CD4-positive, alpha-beta T cell (primary cell): ENCODE measurements around the gene GHR. TPM values are rescaled to one million over a fixed set of nuclear protein-coding genes. Genes with fewer than 3 reads are reported as not detected.

Experiments used
- ATAC-seq: fragments of 200-7000 bp; cut with Tn5 transposase; one replicate; pipeline ENCODE4 v1.10.0; 2022; ENCODE audit warnings: mild to moderate bottlenecking; ENCODE audit not compliant: poor library complexity
- CTCF ChIA-PET: fragments of 350-600 bp; sonication (Branson Sonifier 250); formaldehyde crosslinking; loops from one replicate; lab custom pipeline; 2021; ENCODE audit warnings: antibody characterized with exemption, inconsistent platforms; lab: Charles Lee
- POLR2A ChIA-PET: fragments of 350-600 bp; sonication (Branson Sonifier 250); formaldehyde crosslinking; loops from one replicate; lab custom pipeline; 2021; ENCODE audit warnings: antibody characterized with exemption, inconsistent platforms; lab: Charles Lee
- DNase-seq, 14 experiments: peaks; one replicate each; pipeline ENCODE4 v3.0.0-alpha.2; 2013 to 2020; ENCODE audit warnings: mixed read lengths in 2 of 14
- H3K27ac ChIP-seq, 2 donors: one replicate each; pipeline versions ENCODE4 v1.5.1 to v1.7.0; 2013; ENCODE audit warnings: low read length in 2 of 2, low read depth in 1 of 2, mild to moderate bottlenecking in 1 of 2
- H3K27me3 ChIP-seq, 2 experiments: 1 replicate in 1 of 2; 2 replicates in 1 of 2; pipeline versions ENCODE4 v1.6.1 to v1.7.0; 2013; ENCODE audit warnings: low read length in 2 of 2, control low read depth in 1 of 2, mild to moderate bottlenecking in 1 of 2, moderate library complexity in 1 of 2; ENCODE audit not compliant: insufficient read depth in 2 of 2, control insufficient read depth in 1 of 2
- H3K36me3 ChIP-seq: one replicate; pipeline ENCODE4 v1.6.1; 2013; ENCODE audit warnings: low read length, control low read depth; ENCODE audit not compliant: insufficient read depth
- H3K4me1 ChIP-seq: one replicate; pipeline ENCODE4 v1.6.1; 2013; ENCODE audit warnings: low read length, control low read depth; ENCODE audit not compliant: insufficient read depth
- H3K4me3 ChIP-seq: one replicate; pipeline ENCODE4 v1.5.1; 2013; ENCODE audit warnings: mild to moderate bottlenecking, low read length, moderate library complexity
- H3K9me3 ChIP-seq, 2 experiments: 1 replicate in 1 of 2; 2 replicates in 1 of 2; pipeline versions ENCODE4 v1.6.1 to v1.7.0; 2013; ENCODE audit warnings: low read length in 2 of 2, mild to moderate bottlenecking in 2 of 2, control low read depth in 1 of 2, moderate library complexity in 1 of 2; ENCODE audit not compliant: control insufficient read depth in 1 of 2, insufficient read depth in 1 of 2
- H3K27ac Mint-ChIP-seq: one replicate; pipeline ENCODE4 v1.8.0; 2020; ENCODE audit warnings: mixed read lengths
- H3K27me3 Mint-ChIP-seq: one replicate; pipeline ENCODE4 v1.8.0; 2021; ENCODE audit warnings: mixed read lengths
- H3K36me3 Mint-ChIP-seq: one replicate; pipeline ENCODE4 v1.8.0; 2021; ENCODE audit warnings: low read depth, mixed read lengths
- H3K4me1 Mint-ChIP-seq: one replicate; pipeline ENCODE4 v1.8.0; 2021; ENCODE audit warnings: low read depth, mixed read lengths
- H3K4me3 Mint-ChIP-seq: one replicate; pipeline ENCODE4 v1.8.0; 2020; ENCODE audit warnings: mild to moderate bottlenecking, mixed read lengths
- H3K9me3 Mint-ChIP-seq: one replicate; pipeline ENCODE4 v1.8.0; 2020; ENCODE audit warnings: mixed read lengths
- CTCF ChIP-seq: fragments of 200-600 bp; IDR thresholded peaks from one replicate; pipeline ENCODE4 v1.8.0; 2022; ENCODE audit warnings: antibody characterized with exemption, mild to moderate bottlenecking
- intact Hi-C, 2 experiments: fragments of 100-400 bp; cut with DNase I in 1 of 2; cut with micrococcal nuclease in 1 of 2; formaldehyde crosslinking; loops; one replicate each; pipeline versions ENCODE4 v1.15.1 to v1.9.0; 2023 to 2025; cut with DNase I, micrococcal nuclease
- polyA plus RNA-seq, 2 donors: library from polyadenylated mRNA; unstranded; fragments of 120-200 nt; gene quantifications; one replicate each; pipeline ENCODE4 v1.2.1, GENCODE V29; 2013
- total RNA-seq, 174 experiments: library from RNA in 2 of 174; stranded (reverse) in 2 of 174; gene quantifications; one replicate each; pipeline ENCODE4 v1.2.3 and lab custom pipeline; 2021 to 2026

The GHR gene
- total RNA-seq, result not detected
- polyA plus RNA-seq (2013, experiment 1 of 2), result not detected
- 0.39 TPM for polyA plus RNA-seq (2013, experiment 2 of 2)
- total RNA-seq (lab: John Stamatoyannopoulos, UW), result 0 to 0.16 (median 0) reads per million in 172 experiments

GRCh38 chr5:42423285-42424165 is at the start of gene GHR:
GHR (plus strand) TSS chr5:42423439; CDS start chr5:42565875, 142,436 bp downstream.
- Mint-ChIP-seq H3K36me3 (no peaks in the 10 kb centered on the region), H3K4me3 (no peak within 1 kb of the TSS), H3K9me3 (no peaks in the 10 kb centered on the region), H3K27me3 (peaks cover 13% of the 10 kb centered on the region), H3K4me1 (no peaks in the 10 kb centered on the region), H3K27ac (no peak within 1 kb of the TSS)
- ChIA-PET POLR2A (no interaction called here), CTCF (no interaction called here)
- Histone ChIP-seq H3K27ac (no peak within 1 kb of the TSS), H3K4me3 (peak within 1 kb of the TSS; percentile 10), H3K9me3 (peaks cover 0 to 8% of the 10 kb centered on the region in 2 experiments), H3K4me1 (peaks cover 8% of the 10 kb centered on the region), H3K36me3 (no peaks in the 10 kb centered on the region), H3K27me3 (peaks cover 15 to 40% of the 10 kb centered on the region in 2 experiments)
- intact Hi-C loops, result loop anchor here in 1 of 2 experiments (10.0 kb wide), 1 partner anchor 461 kb away; no protein-coding TSS in a partner anchor
- ATAC-seq (no peak), DNase-seq (peak in 3 of 14 experiments; percentile 13 to 27 (median 17))
- TF ChIP-seq CTCF, result no peak

GRCh38 chr5:42374679-42375273 is 48.5 kb upstream of the GHR start:
- no peak for TF ChIP-seq CTCF
- intact Hi-C loops, result no loop called here
- no peak for DNase-seq
- CTCF ChIA-PET, result no interaction called here
- H3K36me3 ChIP-seq, result no peaks in the 10 kb centered on the region
- Mint-ChIP-seq H3K4me3 (no peak overlapping the region), H3K27me3 (no peaks in the 10 kb centered on the region), H3K9me3 (peaks cover 5% of the 10 kb centered on the region), H3K4me1 (no peaks in the 10 kb centered on the region), H3K36me3 (no peaks in the 10 kb centered on the region), H3K27ac (no peak overlapping the region)
- H3K9me3 ChIP-seq, result no peaks in the 10 kb centered on the region
- no peak overlapping the region for H3K4me3 ChIP-seq
- no peak overlapping the region for H3K27ac ChIP-seq
- no peaks in the 10 kb centered on the region for H3K27me3 ChIP-seq
- no peak for ATAC-seq
- H3K4me1 ChIP-seq, result no peaks in the 10 kb centered on the region
- POLR2A ChIA-PET, result no interaction called here

GRCh38 chr5:42377496-42377895 is 45.7 kb upstream of the GHR start:
- Histone ChIP-seq H3K4me1 (no peaks in the 10 kb centered on the region), H3K36me3 (no peaks in the 10 kb centered on the region), H3K27ac (no peak overlapping the region), H3K4me3 (no peak overlapping the region), H3K27me3 (no peaks in the 10 kb centered on the region), H3K9me3 (no peaks in the 10 kb centered on the region)
- POLR2A ChIA-PET, result no interaction called here
- Mint-ChIP-seq H3K4me3 (no peak overlapping the region), H3K9me3 (peaks cover 5% of the 10 kb centered on the region), H3K27me3 (no peaks in the 10 kb centered on the region), H3K4me1 (no peaks in the 10 kb centered on the region), H3K27ac (no peak overlapping the region), H3K36me3 (no peaks in the 10 kb centered on the region)
- ATAC-seq (no peak), DNase-seq (no peak)
- CTCF ChIA-PET, result interaction anchor here (1.0 kb wide), 1 partner anchor 15 kb away, joined by 3 read pairs; no protein-coding TSS in a partner anchor
- intact Hi-C loops, result no loop called here
- TF ChIP-seq CTCF, result no peak
